Measurements from ENCODE around the gene ZYG11A. TPM values are rescaled to one million over a fixed set of nuclear protein-coding genes. Genes with fewer than 3 reads are reported as not detected.

Gene ZYG11A
- total and polyA plus RNA-seq, 4 donors, result 0.38 to 1.8 (median 0.76) TPM

- H3K4me1 ChIP-seq (ENCODE audit: control insufficient read depth in 4 of 4, insufficient read depth in 4 of 4, low read length in 3 of 4), result no peaks in the 10 kb centered on the region
- WGBS, result 95% methylated on average over 4 of the region's 4 CpGs
- DNase-seq (ENCODE audit: low spot score), result no peak
Measured at GRCh38 chr1:52856026-52856425, 13.5 kb downstream of the ZYG11A start.

More at GRCh38 chr1:52856026-52856425, 13.5 kb downstream of the ZYG11A start:
- no peak overlapping the region for H3K27ac ChIP-seq (ENCODE audit: low read depth in 1 of 2, low read length in 2 of 2)
- no peaks in the 10 kb centered on the region for H3K27me3 ChIP-seq (ENCODE audit: control insufficient read depth in 4 of 4, insufficient read depth in 4 of 4, low read length in 3 of 4)
- H3K9ac ChIP-seq (ENCODE audit: low read depth in 1 of 2, low read length in 2 of 2), result no peak overlapping the region
- no peaks in the 10 kb centered on the region for H3K36me3 ChIP-seq (ENCODE audit: control insufficient read depth in 4 of 4, insufficient read depth in 3 of 4, low read depth in 1 of 4, low read length in 3 of 4)
- no peak overlapping the region for H3K4me3 ChIP-seq (ENCODE audit: low read depth in 1 of 3, low read length in 3 of 3)
- no peaks in the 10 kb centered on the region for H3K9me3 ChIP-seq (ENCODE audit: control insufficient read depth in 4 of 4, low read length in 3 of 4)
- TF ChIP-seq RAD21 (IDR thresholded peaks at IDR 0.05) (no peak), HNF4G (IDR thresholded peaks at IDR 0.05) (no peak), TAF1 (conservative IDR thresholded peaks at IDR 0.05) (no peak), REST (IDR thresholded peaks at IDR 0.05) (no peak), HNF4A (conservative IDR thresholded peaks at IDR 0.05) (no peak), RXRA (IDR thresholded peaks at IDR 0.05) (no peak), NR2F2 (IDR thresholded peaks at IDR 0.05) (no peak), GABPA (IDR thresholded peaks at IDR 0.05 in 1 of 2, conservative IDR thresholded peaks at IDR 0.05 in 1 of 2) (no peak), SP1 (IDR thresholded peaks at IDR 0.05) (no peak), EGR1 (IDR thresholded peaks at IDR 0.05; ENCODE audit: low read depth in 2 of 2) (no peak), FOXA2 (IDR thresholded peaks at IDR 0.05) (no peak), FOXA1 (IDR thresholded peaks at IDR 0.05) (no peak), ZBTB33 (IDR thresholded peaks at IDR 0.05) (no peak), JUND (IDR thresholded peaks at IDR 0.05) (no peak), YY1 (IDR thresholded peaks at IDR 0.05) (no peak)
- TF ChIP-seq, protein P1, sequence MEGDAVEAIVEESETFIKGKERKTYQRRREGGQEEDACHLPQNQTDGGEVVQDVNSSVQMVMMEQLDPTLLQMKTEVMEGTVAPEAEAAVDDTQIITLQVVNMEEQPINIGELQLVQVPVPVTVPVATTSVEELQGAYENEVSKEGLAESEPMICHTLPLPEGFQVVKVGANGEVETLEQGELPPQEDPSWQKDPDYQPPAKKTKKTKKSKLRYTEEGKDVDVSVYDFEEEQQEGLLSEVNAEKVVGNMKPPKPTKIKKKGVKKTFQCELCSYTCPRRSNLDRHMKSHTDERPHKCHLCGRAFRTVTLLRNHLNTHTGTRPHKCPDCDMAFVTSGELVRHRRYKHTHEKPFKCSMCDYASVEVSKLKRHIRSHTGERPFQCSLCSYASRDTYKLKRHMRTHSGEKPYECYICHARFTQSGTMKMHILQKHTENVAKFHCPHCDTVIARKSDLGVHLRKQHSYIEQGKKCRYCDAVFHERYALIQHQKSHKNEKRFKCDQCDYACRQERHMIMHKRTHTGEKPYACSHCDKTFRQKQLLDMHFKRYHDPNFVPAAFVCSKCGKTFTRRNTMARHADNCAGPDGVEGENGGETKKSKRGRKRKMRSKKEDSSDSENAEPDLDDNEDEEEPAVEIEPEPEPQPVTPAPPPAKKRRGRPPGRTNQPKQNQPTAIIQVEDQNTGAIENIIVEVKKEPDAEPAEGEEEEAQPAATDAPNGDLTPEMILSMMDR (IDR thresholded peaks at IDR 0.05; ENCODE audit: low read depth, low read length, missing input control), result no peak
- TF ChIP-seq, protein P2, sequence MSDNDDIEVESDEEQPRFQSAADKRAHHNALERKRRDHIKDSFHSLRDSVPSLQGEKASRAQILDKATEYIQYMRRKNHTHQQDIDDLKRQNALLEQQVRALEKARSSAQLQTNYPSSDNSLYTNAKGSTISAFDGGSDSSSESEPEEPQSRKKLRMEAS (IDR thresholded peaks at IDR 0.05), result no peak
- TF ChIP-seq, protein P3, sequence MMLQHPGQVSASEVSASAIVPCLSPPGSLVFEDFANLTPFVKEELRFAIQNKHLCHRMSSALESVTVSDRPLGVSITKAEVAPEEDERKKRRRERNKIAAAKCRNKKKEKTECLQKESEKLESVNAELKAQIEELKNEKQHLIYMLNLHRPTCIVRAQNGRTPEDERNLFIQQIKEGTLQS (IDR thresholded peaks at IDR 0.05), result no peak

Measured in liver (tissue), 9 donors.